Osteocyte (in vitro differentiated cells): ENCODE data around the gene RAP1GDS1. TPM values are rescaled to one million over a fixed set of nuclear protein-coding genes. Genes with fewer than 3 reads are reported as not detected.

ENCODE experiments used
- DNase-seq: peaks from one replicate; pipeline ENCODE4 v3.0.0; 2021; ENCODE audit warnings: mixed read lengths; ENCODE audit not compliant: unreplicated experiment; ENCODE audit errors: extremely low spot score
- H3K27ac Mint-ChIP-seq: one replicate; pipeline ENCODE4 v1.8.0; 2021; ENCODE audit warnings: mild to moderate bottlenecking, mixed read lengths; ENCODE audit not compliant: unreplicated experiment
- H3K27me3 Mint-ChIP-seq: one replicate; pipeline ENCODE4 v1.8.0; 2021; ENCODE audit warnings: mixed read lengths; ENCODE audit not compliant: unreplicated experiment
- H3K36me3 Mint-ChIP-seq: one replicate; pipeline ENCODE4 v1.8.0; 2021; ENCODE audit warnings: mixed read lengths; ENCODE audit not compliant: unreplicated experiment
- H3K4me1 Mint-ChIP-seq: one replicate; pipeline ENCODE4 v1.8.0; 2021; ENCODE audit warnings: mixed read lengths; ENCODE audit not compliant: unreplicated experiment
- H3K4me3 Mint-ChIP-seq: one replicate; pipeline ENCODE4 v1.8.0; 2021; ENCODE audit warnings: mild to moderate bottlenecking, moderate library complexity, mixed read lengths; ENCODE audit not compliant: unreplicated experiment
- H3K9me3 Mint-ChIP-seq: one replicate; pipeline ENCODE4 v1.8.0; 2021; ENCODE audit warnings: mixed read lengths; ENCODE audit not compliant: unreplicated experiment
- CTCF ChIP-seq: fragments of 200-600 bp; sonication (generic); IDR thresholded peaks from 2 replicates; pipeline ENCODE4 v1.5.0; 2021; ENCODE audit warnings: antibody characterized with exemption, mild to moderate bottlenecking, moderate library complexity
- total RNA-seq: library from RNA; stranded (reverse); gene quantifications from 2 replicates; pipeline ENCODE4 v1.2.1, GENCODE V29; 2021

The RAP1GDS1 gene
- total RNA-seq, 1 donor from 2014 or later = 47.6 TPM

DNA sequence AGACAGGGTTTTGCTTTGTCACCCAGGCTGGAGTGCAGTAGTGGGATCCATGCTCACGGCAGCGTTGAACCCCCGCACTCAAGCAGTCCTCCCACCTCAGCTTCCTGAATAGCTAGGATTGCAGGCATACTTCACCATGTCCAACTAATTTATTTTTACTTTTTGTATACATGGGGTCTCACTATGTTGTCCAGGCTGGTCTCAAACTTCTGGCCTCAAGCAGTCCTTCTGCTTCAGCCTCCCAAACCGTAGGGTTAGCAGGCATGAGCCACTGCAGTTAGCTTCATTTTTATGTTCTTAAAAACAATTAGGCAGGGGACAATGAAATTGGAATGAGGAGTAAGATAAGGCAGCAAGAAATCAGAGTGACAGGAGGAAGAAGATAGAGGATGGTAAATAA lies 50.5 kb downstream of the RAP1GDS1 start:
- Mint-ChIP-seq H3K4me1 (peaks cover 4% of the 10 kb centered on the region), H3K27ac (no peak overlapping the region), H3K36me3 (no peaks in the 10 kb centered on the region), H3K27me3 (no peaks in the 10 kb centered on the region), H3K4me3 (no peak overlapping the region), H3K9me3 (no peaks in the 10 kb centered on the region)
- no peak for DNase-seq
- no peak for TF ChIP-seq CTCF

- Mint-ChIP-seq H3K27ac (peak overlapping the region; percentile 28), H3K4me3 (no peak overlapping the region), H3K4me1 (peaks cover 1% of the 10 kb centered on the region), H3K27me3 (no peaks in the 10 kb centered on the region), H3K9me3 (peaks cover 6% of the 10 kb centered on the region), H3K36me3 (peaks cover 3% of the 10 kb centered on the region)
- TF ChIP-seq CTCF = no peak
- no peak for DNase-seq
These were observed 53.8 kb downstream of the RAP1GDS1 start for GRCh38 chr4:98314791-98315565.

DNA sequence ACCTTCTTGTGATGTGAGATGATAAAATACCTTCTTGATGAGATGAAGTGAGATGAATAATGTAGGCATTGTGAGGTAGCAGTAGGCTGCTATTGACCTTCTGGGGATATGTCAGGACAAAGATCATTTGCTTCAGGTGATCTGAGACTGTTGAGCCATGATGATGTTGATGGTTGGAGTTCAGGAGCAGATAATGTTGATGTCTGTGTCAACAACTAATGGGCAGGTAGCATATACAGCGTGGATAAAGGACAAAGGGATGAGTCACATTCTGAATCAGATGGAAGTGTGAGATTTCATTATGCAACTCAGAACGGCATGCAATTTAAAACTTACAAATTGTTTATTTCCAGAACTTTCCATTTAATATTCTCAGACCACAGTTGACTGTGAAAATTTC lies 57.3 kb downstream of the RAP1GDS1 start:
- no peak for TF ChIP-seq CTCF
- Mint-ChIP-seq H3K27ac (no peak overlapping the region), H3K9me3 (peaks cover 9% of the 10 kb centered on the region), H3K27me3 (no peaks in the 10 kb centered on the region), H3K4me1 (peaks cover 1% of the 10 kb centered on the region), H3K36me3 (peaks cover 6% of the 10 kb centered on the region), H3K4me3 (no peak overlapping the region)
- DNase-seq = no peak

DNA sequence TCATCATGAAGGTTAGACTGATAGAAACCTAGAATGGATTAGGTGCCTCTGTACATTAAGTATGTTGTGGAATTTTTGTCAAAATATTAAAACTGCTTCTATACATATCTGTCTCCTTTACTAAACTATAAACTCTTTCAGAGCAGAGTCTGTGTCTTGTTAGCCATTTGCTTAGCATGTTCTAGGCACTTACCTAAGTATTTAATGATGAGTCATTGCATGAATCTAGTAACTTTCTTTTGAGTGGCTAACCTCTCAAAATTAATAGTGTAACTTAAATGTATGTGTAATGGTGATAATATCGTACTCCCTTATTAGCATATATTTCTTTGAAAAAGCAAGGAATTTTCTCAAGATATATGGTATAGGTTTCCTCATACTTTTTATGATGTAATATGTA lies 57.8 kb downstream of the RAP1GDS1 start:
- peaks cover 6% of the 10 kb centered on the region for H3K36me3 Mint-ChIP-seq
- H3K4me3 Mint-ChIP-seq = no peak overlapping the region
- DNase-seq = no peak
- H3K4me1 Mint-ChIP-seq = no peaks in the 10 kb centered on the region
- H3K27me3 Mint-ChIP-seq = no peaks in the 10 kb centered on the region
- no peak for TF ChIP-seq CTCF
- peaks cover 9% of the 10 kb centered on the region for H3K9me3 Mint-ChIP-seq
- H3K27ac Mint-ChIP-seq = no peak overlapping the region

GRCh38 chr4:98326168-98326567 lies 65.0 kb downstream of the RAP1GDS1 start:
- TF ChIP-seq CTCF = no peak
- Mint-ChIP-seq H3K4me1 (no peaks in the 10 kb centered on the region), H3K4me3 (no peak overlapping the region), H3K9me3 (no peaks in the 10 kb centered on the region), H3K27ac (no peak overlapping the region), H3K27me3 (no peaks in the 10 kb centered on the region), H3K36me3 (peaks cover 7% of the 10 kb centered on the region)
- DNase-seq = no peak
